Measurements from ENCODE around the gene MCL1.

The MCL1 gene

DNA sequence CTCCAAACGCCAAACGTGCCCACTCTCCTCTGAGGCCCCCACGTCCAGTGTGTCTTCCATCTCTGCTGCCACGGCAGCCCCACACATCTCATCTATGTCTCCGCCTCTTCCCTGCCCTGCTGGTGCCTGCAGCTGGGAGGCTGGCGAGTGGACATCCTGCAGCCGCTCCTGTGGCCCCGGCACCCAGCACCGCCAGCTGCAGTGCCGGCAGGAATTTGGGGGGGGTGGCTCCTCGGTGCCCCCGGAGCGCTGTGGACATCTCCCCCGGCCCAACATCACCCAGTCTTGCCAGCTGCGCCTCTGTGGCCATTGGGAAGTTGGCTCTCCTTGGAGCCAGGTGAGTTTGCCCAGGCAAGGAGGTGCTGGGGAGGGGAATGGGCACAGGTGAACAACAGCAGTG, 21.6 kb downstream of the MCL1 start:
- no peak for DNase-seq (ENCODE audit: low read depth in 1 of 2, low spot score in 1 of 2)

GRCh38 chr1:150557065-150557600, 22.3 kb downstream of the MCL1 start:
- DNase-seq (ENCODE audit: low read depth in 1 of 2, low spot score in 1 of 2) = no peak

GRCh38 chr1:150555971-150556865, 23.2 kb downstream of the MCL1 start:
- DNase-seq (ENCODE audit: low read depth in 1 of 2, low spot score in 1 of 2) = no peak

DNA sequence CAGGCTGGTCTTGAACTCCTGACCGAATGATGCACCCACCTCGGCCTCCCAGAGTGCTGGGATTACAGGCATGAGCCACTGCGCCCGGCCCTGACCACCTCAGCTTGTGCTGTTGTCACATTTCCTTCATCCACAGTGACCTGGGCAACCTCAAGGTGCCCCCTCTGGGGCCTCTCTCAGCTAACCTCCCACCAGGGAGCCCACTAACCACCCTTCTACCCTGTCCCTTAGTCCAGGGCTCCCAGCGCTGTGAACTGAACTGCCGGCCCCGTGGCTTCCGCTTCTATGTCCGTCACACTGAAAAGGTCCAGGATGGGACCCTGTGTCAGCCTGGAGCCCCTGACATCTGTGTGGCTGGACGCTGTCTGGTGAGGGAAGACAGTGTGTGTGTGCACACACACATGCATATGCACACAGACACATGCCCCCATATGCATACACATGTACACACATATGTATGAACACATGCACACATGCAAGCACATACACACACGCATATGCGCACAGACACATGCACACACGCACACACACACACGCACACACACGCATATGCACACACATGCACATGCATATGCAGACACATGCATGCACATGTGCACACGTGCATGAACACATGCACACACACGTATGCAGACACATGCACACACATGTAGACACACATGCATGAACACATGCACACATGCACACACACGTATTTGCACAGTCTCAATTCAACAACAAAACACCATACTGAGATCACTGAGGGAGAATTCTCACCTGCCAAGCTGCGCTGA, 24.0 kb downstream of the MCL1 start:
- no peak for DNase-seq (ENCODE audit: low read depth in 1 of 2, low spot score in 1 of 2)

GRCh38 chr1:150554086-150554452, 25.3 kb downstream of the MCL1 start:
- DNase-seq (ENCODE audit: low read depth in 1 of 2, low spot score in 1 of 2) = no peak

DNA sequence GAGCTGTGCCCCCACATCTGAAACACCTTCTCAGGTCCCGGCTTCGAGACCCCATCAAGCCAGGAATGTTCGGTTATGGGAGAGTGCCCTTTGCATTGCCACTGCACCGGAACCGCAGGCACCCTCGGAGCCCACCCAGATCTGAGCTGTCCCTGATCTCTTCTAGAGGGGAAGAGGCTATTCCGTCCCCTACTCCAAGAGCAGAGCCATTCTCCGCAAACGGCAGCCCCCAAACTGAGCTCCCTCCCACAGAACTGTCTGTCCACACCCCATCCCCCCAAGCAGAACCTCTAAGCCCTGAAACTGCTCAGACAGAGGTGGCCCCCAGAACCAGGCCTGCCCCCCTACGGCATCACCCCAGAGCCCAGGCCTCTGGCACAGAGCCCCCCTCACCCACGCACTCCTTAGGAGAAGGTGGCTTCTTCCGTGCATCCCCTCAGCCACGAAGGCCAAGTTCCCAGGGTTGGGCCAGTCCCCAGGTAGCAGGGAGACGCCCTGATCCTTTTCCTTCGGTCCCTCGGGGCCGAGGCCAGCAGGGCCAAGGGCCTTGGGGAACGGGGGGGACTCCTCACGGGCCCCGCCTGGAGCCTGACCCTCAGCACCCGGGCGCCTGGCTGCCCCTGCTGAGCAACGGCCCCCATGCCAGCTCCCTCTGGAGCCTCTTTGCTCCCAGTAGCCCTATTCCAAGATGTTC, 25.9 kb downstream of the MCL1 start:
- no peak for DNase-seq (ENCODE audit: low read depth in 1 of 2, low spot score in 1 of 2)

GRCh38 chr1:150552911-150553289, 26.5 kb downstream of the MCL1 start:
- no peak for DNase-seq (ENCODE audit: low read depth in 1 of 2, low spot score in 1 of 2)

GRCh38 chr1:150552128-150552910, 27.1 kb downstream of the MCL1 start:
- no peak for DNase-seq (ENCODE audit: low read depth in 1 of 2, low spot score in 1 of 2)

DNA sequence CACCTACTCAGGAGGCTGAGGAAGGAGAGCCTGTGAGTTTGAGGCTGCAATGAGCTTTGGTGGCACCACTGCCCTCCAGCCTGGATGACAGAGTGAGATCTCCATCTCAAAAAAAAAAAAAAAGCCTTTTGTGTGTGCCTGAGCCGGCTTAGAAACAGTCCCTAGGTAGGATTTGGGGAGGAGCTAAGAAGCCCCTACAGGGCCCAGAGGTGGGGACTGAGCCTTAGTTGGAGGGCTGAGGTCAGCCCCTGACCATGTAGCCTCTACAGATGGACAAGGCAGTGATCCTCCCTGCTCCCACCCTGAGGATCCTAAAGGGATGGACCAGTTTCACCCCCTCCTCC, 27.7 kb downstream of the MCL1 start:
- no peak for DNase-seq (ENCODE audit: low read depth in 1 of 2, low spot score in 1 of 2)

- no peak for DNase-seq (ENCODE audit: low read depth in 1 of 2, low spot score in 1 of 2)
These were observed 28.2 kb downstream of the MCL1 start for GRCh38 chr1:150551051-150551783.

DNA sequence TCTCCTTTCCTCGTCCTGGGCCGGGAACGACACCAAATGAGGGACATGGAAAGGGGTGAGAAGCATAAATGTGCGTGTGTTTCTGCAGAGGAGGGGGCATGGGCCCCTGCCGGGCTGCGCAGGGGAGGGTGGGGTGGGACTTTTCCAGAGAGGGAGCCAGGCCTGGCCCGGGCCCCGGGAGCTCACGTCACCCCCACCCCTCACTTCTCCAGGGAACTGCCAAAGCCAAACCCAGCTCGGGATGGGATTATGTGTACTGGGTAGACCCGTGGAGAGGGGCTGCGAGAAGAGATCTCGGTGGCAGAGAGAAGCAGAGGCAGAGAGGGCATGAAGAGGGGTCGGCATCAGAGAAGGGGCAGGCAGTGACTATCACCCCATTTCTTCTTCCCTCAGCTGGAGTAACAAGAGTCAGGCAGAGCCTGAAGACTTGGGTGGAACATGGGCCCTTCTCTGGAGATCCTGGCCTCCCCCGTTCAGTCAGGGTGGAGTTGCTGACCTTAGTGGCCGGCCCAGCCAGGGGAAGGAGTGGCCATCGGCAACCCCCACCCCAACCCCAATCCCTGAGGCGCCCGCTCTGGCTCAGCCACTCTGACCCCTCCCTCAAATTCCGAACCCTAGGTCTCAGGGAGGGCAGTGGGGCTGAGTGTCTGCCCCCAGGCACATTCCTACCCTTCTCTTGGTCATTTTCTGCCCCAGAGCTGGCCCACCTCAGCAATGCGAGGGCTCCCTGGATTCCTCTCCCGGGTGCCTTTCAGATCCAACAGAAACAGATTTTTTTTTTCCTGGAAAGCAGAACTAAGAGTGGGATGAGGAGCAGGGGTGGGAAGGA, 29.0 kb downstream of the MCL1 start:
- no peak for DNase-seq (ENCODE audit: low read depth in 1 of 2, low spot score in 1 of 2)

- no peak for DNase-seq (ENCODE audit: low read depth in 1 of 2, low spot score in 1 of 2)
These were observed 29.8 kb downstream of the MCL1 start for GRCh38 chr1:150549496-150550221.

DNA sequence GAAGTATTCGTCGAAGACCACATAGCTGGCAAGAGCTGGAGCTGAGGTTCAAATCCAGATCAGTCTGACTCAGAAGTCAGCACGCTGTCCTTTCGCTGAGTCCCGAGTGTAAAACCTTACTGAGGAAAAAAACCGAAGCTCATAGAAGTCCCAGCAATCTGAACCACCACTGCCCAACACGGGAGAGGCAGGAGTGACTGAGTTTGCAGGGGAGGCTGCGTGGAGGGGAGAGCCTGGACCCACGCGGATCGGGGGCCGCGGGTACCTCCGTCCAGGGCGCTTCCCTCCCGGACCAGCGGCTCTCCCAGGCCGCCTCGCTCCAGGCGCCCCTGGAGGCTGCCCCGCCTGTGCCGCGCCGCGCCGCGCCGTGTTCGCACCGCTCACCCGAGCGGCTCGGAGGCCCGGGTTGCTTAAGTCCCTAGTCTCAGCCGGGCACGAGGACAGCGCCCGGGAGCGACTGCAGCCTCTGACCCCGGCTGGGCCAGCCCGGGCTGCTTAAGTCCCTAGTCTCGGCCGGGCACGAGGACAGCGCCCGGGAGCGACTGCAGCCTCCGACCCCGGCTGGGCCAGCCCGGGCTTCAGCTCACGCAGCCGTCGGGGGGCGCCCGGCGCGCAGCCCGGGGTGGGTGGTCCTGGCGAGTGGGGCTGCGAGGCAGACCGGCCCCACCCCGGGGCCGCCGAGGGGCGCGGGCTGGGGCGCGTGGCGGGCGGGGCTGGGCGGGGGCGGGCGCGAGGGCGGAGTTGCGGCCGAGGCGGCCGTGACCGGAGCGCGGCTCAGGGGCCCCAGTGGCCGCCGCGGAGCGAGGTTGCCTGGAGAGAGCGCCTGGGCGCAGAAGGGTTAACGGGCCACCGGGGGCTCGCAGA, 30.5 kb downstream of the MCL1 start, which contains the start of gene ADAMTSL4:
Gene ADAMTSL4, plus strand, starts transcription at position 777 of the 864 bp plus-strand sequence. CDS start 2,881 bp downstream, outside the sequence.
- no peak for DNase-seq (ENCODE audit: low read depth in 1 of 2, low spot score in 1 of 2)

DNA sequence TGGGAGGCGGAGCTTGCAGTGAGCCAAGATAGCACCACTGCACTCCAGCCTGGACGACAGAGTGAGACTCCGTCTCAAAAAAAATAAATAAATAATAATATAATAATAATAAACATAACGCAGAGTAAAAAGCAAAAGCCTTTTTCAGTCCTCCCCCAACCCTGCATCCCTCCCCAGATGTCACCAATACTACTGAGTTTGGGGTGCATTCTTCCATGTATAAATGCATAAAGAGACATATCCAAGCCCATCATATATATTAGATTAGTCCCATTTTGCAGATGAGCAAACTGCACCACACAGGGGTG, 31.1 kb downstream of the MCL1 start:
- DNase-seq (ENCODE audit: low read depth in 1 of 2, low spot score in 1 of 2) = no peak

GRCh38 chr1:150546294-150546937, 33.0 kb downstream of the MCL1 start:
- DNase-seq (ENCODE audit: low read depth in 1 of 2, low spot score in 1 of 2) = no peak

DNA sequence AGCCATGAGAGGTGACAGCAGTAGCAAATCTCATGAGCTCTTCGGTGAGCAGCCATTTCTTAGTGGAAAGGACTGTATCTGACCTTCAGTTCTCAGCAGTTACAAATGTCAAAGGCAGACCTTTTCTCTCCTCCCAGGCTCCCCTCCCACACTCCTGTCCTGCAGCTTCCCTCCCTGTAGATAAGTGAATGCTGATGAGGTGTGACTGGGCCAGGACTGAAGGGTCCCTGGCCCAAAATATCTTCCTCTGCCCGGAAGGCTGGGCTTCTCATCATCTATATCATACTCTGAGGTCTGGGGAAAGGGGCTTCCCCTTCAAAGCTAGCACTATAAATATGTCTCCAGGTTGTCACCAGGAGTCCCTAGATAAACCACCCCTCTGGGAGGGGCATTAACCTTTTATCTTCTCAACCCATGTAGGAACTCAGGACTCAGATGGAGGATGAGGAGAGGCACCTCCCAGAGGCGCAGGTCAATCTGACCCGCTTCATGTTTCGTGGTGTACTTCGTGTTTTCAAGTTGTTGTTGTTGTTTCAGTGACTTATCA, 33.9 kb downstream of the MCL1 start:
- no peak for DNase-seq (ENCODE audit: low read depth in 1 of 2, low spot score in 1 of 2)

DNA sequence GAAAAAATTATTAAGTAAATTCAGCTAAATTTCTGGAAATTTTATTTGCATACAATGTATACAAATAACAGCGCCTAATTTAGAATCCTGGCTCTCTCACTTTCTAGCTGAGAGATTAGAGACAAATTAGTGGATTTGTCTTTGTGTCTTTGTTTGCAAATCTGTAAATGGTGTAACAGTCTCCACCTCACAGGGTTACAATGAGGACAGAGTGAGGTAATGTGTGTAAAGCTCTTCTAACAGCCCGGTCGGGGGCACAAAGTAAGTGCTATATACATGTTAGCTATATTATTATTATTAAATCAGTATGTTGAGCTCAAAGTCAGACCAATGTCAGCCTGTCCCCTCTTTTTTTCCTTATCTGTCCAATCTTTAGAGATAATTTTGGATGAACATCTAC, 35.2 kb downstream of the MCL1 start:
- DNase-seq (ENCODE audit: low read depth in 1 of 2, low spot score in 1 of 2) = no peak
